HL-60/S4 treated with retinoic acid at 250 ng/mL for 4 days and 3 days (cell line): ENCODE measurements around the gene LBP.
"Not testable (repeated sequence)": the region's sequence is repeated elsewhere in the genome, so short reads cannot be mapped to it uniquely, and the experiment has no call there.

ENCODE experiments used
- in situ Hi-C: fragments of 300-500 bp; cut with MboI; formaldehyde crosslinking; loops from 2 replicates; pipeline ENCODE4 v1.7.0; 2022; ENCODE audit warnings: low sequenced_read_pairs

The LBP gene, protein sequence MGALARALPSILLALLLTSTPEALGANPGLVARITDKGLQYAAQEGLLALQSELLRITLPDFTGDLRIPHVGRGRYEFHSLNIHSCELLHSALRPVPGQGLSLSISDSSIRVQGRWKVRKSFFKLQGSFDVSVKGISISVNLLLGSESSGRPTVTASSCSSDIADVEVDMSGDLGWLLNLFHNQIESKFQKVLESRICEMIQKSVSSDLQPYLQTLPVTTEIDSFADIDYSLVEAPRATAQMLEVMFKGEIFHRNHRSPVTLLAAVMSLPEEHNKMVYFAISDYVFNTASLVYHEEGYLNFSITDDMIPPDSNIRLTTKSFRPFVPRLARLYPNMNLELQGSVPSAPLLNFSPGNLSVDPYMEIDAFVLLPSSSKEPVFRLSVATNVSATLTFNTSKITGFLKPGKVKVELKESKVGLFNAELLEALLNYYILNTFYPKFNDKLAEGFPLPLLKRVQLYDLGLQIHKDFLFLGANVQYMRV

DNA sequence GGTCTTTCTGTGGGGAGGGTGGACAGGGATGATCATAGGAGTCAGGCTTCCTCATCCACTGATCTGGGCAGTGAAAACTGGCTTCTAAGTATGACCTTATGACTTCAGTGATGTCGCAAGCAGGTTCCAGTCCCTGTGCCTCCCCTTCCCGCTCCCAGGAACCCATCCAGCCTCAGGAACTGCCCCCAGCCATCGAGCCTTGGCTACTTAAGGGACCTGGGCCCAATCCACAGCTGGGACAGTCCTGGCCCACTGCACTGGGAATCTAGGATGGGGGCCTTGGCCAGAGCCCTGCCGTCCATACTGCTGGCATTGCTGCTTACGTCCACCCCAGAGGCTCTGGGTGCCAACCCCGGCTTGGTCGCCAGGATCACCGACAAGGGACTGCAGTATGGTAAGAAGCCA lies at the start of gene LBP:
TSS of gene LBP (plus strand) at position 236 of the 405 bp plus-strand sequence. CDS start at position 271, 35 bp downstream.
- in situ Hi-C loops: no loop called here

DNA sequence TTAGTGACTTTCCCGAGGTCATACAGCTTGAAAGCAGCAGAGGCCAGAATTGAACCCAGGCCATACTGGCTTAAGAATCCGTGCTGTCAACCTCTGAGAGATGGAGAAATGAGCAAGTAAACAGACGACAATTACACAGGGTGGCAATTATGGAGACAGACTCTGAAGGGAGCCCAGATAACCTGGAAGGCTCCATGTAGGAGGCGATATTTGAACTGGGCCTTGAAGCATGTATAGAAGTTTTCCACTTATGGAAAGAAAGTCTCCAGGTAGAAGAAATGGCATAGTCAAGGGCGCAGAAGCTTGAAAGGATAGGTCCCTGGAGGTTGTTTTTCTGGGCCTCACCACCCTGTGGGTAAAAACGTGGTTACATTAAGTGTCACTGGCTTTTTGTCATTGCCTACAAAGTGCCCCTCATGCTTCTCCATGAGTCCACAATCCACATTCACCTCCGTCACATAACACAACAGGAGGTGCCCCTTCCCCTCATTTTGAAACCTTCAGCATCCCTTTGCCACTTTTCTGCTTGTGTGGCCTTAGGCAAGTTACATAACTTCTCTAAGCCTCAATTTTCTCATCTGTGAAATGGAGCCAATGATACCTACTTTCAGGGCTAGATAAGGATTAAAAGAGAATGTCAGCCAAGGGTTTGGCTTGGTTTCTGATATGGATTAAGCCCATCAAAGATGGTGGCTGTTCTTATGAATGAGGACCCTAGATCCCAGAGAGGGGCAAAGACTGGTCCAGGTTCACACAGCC lies 48.2 kb upstream of the LBP start:
- in situ Hi-C loops: no loop called here

DNA sequence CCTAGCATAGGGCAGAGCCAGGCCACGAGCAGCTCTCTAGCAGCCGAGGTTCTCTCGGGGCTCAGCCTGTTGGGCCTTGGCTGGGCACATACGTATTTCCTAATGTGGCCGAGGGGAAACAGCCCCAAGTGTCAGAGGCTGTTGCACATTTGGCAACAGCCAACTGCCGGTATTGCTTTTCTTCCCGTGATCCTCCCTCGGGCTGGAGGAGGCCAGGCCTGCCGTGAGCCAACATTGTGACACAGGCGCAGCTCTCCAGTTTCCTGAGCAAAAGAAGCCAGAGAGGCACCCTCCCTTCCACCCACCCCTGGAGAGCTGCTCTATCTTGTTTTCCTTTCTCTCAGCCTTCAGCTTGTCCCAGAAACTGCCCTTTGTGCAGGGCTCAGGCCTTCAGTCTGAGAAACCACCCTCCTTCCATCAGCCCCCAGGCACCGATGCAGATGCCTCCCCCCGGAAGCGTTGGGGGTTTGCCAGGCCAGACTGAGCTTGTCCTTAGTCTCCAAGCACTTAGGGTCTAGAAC lies 47.5 kb upstream of the LBP start:
- in situ Hi-C loops: no loop called here

DNA sequence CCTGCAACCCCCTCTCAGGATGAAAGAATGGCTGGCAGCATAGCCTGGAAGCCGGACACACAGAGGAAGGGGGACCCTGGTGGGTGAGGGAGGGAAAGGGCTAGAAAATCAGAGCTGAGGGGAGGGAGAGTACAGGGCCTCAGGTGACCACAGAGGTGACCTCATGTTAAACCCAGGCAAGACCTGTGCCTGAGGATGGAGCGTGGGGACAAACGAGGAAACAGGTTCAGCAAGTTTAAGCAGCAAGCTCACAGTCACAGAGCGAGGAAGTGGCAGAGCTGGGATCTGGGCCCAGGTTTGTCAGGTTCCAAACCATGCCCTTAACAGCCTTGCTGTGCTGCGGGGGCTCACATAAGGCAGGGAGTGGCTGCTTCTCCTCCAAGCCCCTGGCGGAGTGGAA lies 46.3 kb upstream of the LBP start:
- in situ Hi-C loops: no loop called here

DNA sequence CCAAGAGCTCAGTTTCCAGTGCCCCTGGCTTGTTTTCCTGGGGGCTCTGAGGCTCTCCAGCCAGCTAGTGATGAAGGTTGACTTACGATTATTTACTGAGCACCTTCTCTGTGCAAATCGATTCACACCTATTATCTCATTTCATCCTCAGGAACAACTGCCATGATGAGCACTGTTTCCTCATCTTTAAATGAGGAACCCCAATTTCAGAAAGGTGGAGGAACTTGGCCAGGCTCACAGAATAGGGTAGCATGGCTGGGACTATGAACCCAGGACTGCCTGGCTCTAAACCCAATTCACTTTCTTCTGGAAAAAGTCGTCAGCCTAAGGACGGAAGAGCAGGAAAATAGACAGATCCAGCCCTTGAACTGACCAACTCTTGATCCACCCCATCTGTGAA lies 45.8 kb upstream of the LBP start:
- in situ Hi-C loops: no loop called here

DNA sequence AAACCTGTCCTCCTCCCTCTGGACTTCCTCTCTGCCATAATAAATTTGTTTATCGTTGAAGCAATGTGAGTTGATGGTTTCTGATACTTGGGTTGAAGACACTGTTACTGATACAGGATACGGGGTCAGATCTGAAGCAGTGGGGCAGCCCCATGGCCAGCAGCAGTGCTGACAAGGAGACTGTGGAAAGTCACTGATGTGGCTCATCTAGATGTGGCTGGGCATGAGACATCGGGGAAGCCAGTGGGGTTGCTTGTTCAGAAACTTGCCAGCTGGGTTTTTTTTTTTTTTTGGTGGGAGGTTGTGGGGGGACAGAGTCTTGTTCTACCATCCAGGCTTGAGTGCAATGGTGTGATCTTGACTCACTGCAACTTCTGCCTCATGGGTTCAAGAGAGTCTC lies 45.0 kb upstream of the LBP start:
- in situ Hi-C loops: no loop called here

DNA sequence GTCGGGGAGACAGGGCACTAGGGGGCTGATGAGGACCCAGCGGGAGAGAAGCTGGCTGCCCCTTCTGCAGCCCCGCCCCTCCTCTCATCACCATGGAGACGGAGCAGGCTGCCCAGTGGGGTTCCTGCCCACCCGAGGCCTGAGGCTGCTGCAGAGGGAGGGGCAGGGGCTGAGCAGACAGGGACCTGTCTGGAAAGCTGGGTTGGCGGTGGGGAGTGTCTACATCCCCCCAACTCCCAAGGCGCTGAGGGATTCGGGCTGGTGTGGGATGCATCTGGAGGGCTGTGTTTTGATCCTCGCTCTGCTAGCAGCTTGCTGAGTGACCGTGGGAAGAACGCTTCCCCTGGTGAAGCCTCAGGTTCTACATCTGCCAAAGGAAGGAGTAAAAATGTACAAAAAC lies 43.5 kb upstream of the LBP start:
- in situ Hi-C loops: no loop called here

DNA sequence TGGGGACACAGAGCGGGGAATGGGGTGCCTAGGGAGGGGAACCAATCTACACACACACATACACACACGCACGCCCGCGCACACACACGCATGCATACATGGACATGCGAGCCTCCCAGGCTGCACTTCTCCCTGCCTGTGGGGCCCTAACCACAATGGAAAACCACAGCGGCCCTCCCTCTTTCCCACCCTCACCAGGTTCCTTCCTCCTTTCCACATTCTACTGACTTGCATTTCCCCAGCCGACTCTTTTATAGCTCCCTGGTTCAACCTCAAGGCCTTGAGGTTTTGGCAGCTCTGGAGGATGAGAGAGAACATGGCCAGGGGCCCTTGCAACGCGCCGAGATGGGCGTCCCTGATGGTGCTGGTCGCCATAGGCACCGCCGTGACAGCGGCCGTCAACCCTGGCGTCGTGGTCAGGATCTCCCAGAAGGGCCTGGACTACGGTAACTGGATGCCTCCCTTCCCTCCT lies 42.3 kb upstream of the LBP start, which contains the start of gene BPI:
TSS of gene BPI (plus strand) at position 249 of the 472 bp plus-strand sequence. CDS start at position 317, 68 bp downstream.
- in situ Hi-C loops: no loop called here

DNA sequence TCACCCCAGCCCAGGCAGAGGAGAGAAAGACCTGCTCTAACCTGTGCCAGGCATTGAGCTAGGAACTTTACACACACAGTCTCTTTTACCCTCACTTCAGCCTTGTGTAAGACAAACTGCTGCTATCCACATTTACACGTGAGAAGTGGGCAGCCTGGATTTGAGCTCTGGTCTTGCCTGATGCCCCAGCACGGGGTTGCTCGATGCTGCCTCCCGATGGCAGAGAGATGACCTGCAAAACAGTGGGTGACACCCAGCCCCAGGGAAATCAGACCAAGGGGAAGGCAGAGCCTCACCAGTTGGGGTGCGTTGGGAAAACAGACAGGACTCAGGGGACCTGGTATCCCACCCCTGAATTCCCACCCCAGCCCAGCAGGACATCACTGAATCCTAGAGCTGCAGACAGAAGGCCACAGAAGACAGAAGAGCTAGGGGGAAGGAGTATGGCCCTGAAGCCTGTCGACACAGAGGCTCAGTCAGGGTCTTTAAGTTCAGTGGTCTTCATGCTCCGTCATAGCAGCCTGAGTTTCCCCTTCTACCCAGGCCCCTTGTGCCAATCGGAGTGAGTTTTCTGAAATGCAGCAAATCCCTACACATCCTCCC lies 41.3 kb upstream of the LBP start:
- in situ Hi-C loops: no loop called here

DNA sequence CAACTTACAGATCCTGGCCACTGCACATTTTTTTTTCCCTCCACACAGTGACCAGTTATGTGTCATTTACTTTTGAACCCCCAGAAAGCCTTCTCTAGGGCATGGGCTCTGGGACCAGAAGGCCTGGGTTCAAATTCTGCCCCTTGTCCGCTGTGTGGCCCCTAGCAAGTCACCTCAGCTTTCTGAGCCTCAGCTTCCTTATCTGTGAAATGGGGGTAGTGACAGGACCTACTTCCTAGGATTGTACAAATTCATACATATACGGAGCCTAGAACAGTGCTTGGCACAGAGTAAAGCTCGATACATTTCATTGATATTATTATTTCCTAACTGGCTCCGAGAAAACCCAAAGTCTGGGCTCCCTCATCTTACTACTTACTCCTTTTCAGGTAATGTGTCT lies 40.7 kb upstream of the LBP start:
- in situ Hi-C loops: no loop called here

DNA sequence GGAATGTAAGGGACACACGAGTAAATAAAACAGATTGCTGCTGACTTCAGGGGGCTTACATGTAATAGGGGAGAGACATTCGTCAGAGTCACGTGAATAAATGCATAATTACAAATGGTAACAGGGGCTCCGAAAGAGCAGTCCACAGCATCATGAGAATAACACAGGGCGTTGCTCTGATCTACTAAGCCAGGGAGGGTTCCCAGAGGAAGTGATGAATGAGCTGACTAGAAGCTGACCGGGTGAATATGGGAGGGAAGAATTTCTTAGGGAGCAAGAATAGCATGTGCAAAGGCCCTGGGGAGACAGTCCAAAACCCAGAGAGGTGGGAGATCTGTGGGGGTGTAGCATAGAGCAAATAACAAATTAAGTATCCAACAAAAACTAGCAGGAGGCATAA lies 39.9 kb upstream of the LBP start:
- in situ Hi-C loops: no loop called here

DNA sequence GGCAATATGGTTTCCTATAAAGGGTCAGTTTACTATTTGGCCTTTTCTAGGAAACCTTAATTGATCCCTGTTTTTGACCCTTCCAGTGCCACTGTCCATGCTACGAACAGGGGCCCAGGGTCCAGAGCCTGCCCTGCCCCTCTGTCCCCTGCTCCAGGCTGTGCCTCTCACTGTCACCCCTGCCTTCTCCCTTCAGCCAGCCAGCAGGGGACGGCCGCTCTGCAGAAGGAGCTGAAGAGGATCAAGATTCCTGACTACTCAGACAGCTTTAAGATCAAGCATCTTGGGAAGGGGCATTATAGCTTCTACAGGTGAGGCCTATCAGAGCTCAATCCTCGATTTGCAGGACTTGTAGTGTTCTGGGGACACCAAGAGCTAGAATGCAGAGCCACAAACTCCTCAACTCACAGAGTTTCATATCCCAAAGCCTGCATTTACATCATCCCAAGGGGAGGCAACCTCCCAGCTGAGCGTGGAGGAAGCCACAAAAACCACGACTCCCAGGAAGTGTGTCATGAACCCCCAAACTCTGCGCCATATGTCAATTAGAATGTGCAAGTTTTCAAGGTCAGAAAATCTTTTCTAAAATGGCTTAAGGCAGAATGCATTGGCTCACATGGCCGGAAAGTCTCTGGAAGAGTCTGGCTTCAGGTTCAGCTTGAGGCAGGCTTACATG lies 38.8 kb upstream of the LBP start:
- in situ Hi-C loops: no loop called here

DNA sequence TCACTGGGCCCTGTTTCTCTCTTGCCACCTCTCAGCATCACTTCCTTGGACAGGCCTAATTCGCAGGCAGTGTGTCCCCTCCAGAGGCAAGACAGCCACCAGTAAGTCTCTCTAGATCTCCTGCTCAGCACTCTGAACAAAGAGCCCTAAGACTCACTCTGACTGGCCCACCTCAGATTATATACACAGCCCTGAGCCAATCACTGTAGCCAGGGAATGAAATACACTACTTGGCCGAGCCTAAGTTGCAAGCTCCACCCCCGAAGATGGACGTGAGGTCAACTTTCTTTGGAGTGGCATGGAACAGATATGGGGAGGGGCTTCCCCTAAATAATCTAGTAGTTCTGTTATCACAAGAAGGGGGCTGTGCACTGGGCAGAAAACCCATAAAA lies 38.2 kb upstream of the LBP start:
- in situ Hi-C loops: no loop called here

DNA sequence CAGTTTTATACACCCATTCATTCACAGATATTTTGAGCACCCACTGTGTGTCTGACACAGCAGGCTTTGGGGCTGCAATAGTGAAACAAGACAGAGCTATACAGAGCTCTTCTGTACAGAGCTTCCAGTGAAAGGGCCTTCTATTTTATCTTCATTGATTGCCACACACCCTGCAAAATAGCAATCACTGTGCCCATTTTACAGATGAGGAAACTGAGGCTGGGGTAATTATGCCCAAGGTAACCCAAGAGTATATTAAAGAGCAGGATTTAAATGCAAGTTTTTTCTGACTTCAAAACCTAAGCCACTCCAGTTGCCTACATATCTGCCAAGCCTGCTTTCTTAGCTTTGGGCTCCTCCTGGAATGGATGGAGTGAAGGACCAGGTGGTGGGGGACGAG lies 37.8 kb upstream of the LBP start:
- in situ Hi-C loops: no loop called here

DNA sequence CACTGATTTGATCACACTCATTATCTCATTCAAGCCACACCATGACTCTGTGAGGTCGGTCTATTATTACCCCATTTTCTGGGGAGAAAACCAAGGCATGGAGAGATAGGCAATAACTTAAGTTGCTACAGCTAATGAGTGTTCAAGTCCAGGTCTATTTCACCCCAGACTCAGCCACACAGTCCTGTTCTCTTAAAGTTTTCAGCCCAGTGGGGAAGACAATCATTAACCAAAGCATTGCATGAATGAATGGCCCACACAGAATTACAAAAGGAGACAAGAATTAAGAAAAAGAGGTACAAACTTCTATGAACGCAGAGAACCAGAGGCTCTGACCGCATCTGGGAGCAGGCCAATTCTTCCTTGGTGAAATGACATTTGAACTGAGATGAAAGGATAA lies 35.2 kb upstream of the LBP start:
- in situ Hi-C loops: no loop called here

DNA sequence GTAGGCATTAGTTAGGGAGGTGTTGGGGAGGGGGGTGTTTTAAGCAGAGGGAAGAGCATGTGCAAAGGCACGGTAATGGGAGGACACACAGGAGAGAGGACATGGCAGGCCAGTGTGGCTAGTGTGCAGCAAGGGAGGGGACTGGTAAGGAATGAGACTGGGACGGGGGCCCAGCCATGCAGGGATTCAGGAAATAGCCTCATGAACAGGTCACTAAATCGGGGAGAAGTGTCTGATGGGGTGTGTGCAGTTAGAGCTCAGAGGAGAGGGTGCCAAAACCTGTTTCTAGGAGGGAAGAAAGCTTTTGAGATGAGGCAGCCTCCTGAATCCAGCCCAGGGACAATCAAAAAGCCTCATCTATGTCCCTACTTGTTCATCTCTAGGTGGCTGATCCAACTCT lies 34.8 kb upstream of the LBP start:
- in situ Hi-C loops: no loop called here

DNA sequence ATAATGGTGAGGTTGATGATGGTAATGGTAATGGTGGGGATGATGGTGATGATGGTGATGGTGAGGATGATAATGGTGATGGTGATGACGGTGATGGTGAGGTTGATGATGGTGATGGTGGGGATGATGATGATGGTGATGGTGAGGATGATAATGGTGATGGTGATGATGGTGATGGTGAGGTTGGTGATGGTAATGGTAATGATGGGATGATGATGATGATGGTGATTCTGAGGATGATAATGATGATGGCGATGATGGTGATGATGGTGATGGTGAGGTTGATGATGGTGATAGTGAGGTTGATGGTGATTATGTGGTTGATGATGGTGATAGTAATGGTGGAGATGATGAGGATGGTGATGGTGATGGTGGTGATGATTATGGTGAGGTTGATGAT lies 32.6 kb upstream of the LBP start:
- in situ Hi-C loops: no loop called here

DNA sequence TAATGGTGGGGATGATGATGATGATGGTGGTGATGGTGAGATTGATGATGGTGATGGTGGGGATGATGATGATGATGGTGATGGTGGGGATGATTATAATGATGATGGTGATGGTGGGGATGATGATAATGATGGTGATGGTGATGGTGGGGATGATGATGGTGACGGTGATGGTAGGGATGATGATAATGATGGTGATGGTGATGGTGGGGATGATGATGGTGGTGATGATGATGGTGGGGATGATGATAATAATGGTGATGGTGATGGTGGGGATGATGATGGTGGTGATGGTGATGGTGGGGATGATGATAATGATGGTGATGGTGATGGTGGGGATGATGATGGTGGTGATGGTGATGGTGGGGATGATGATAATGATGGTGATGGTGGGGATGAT lies 31.9 kb upstream of the LBP start:
- in situ Hi-C loops: not testable (repeated sequence)

DNA sequence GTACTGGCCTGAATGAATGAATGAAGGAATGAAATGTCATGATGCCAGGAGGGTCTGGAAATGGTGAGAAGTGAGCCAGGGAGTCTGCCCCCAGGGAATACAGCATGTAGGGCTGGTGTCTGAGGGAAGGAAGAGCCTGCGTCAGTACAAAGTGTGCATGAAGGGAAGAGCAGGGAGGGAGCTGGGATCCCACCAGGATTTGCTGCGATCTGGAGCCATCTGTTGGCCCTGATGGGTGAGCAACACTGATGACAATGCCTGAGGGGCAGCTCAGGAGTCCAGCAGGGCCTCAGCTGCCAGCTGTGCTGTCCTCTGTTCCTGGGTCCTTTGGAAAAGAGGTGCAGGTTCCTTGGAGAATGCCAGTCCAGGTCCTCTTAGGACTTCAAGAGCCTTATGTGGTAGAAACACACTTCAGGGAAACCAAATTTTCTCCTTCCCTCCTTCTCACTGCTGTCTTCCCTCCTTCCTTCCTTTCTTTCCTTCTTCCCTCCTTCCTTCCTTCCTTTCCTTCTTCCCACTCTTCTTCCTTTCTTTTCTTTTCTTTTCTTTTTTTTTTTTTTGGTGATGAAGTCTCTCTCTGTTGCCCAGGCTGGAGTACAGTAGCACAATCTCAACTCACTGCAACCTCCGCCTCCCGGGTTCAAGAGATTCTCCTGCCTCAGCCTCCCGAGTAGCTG lies 30.9 kb upstream of the LBP start:
- in situ Hi-C loops: no loop called here

DNA sequence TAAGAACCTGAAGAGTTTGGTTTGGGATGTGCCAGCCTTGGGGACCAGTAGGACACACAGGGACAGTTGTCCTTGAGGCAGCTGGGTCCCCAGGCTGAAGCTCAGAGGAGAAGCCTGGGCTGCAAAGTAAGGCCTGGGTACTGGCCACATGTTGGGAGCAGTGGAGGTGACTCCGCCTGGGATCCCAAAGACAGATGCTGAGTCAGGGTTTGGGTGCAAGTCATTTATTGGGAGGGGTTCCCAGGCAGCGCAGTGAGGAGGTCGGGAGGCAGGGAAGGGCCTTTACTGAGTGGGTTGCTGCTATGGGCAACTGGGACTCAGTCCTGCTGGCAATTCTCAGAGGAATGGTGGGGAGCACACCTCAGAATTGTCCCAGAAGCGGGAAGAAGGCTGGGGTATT lies 29.9 kb upstream of the LBP start:
- in situ Hi-C loops: no loop called here
